ENCODE results near the gene TCFL5. TPM values are rescaled to one million over a fixed set of nuclear protein-coding genes. Genes with fewer than 3 reads are reported as not detected.

The TCFL5 gene
- total and polyA plus RNA-seq, 2 donors (not counting 3 experiments of a cell fraction or from before 2014, with no cell fraction given): 4.4 to 11.1 TPM

- Histone ChIP-seq H3K9ac (replicated peaks; ENCODE audit: extremely low read depth, insufficient read depth, low read length) (no peak overlapping the region), H3K27me3 (ENCODE audit: control insufficient read depth in 2 of 2, insufficient read depth in 2 of 2, low read length in 2 of 2) (peaks cover 9 to 14% of the 10 kb centered on the region in 2 experiments), H4K20me1 (replicated peaks; ENCODE audit: control insufficient read depth, extremely low read depth, insufficient read depth, low read length) (no peaks in the 10 kb centered on the region), H3K36me3 (ENCODE audit: control insufficient read depth in 2 of 2, extremely low read depth in 1 of 2, insufficient read depth in 2 of 2, low read length in 2 of 2) (peaks cover 9 to 35% of the 10 kb centered on the region in 2 experiments), H3K79me2 (ENCODE audit: control insufficient read depth, insufficient read depth, low read length) (peaks cover 14% of the 10 kb centered on the region), H2AFZ (ENCODE audit: low read depth, low read length) (no peak overlapping the region), H3K9me1 (replicated peaks; ENCODE audit: control insufficient read depth, extremely low read depth, insufficient read depth, low read length) (no peaks in the 10 kb centered on the region), H3K27ac (ENCODE audit: insufficient read depth, low read depth, low read length) (no peak overlapping the region), H3K4me1 (ENCODE audit: control insufficient read depth, extremely low read depth, insufficient read depth, low read length) (peaks cover 5% of the 10 kb centered on the region), H3K4me3 (replicated peaks in 1 of 3; ENCODE audit: insufficient read depth in 1 of 3, low read depth in 1 of 3, low read length in 3 of 3) (no peak overlapping the region), H3K4me2 (ENCODE audit: insufficient read depth, low read length) (no peak overlapping the region), H3K9me3 (replicated peaks; ENCODE audit: control insufficient read depth, insufficient read depth, low read length) (no peaks in the 10 kb centered on the region)
- ChIA-PET POLR2A (no interaction called here), CTCF (no interaction called here)
- DNase-seq (ENCODE audit: low read depth, low spot score) (no peak), FAIRE-seq (no peak)
- intact Hi-C loops (cut with micrococcal nuclease): no loop called here
- BruUV-seq (replicated peaks): no TSS peak
- dilution Hi-C loops (cut with MboI; ENCODE audit: extremely low pct_ligation_motif_present, low sequenced_read_pairs): no loop called here
- TF ChIP-seq GATA2 (IDR thresholded peaks at IDR 0.05; ENCODE audit: insufficient read depth, insufficient read length, low read depth, low read length): no peak
These were observed 50.3 kb downstream of the TCFL5 start for GRCh38 chr20:62811320-62811719.

GRCh38 chr20:62809530-62810428 lies 51.8 kb downstream of the TCFL5 start:
- ChIA-PET POLR2A (no interaction called here), CTCF (no interaction called here)
- no peak overlapping the region for H3K9ac ChIP-seq (replicated peaks; ENCODE audit: extremely low read depth, insufficient read depth, low read length)
- no peak overlapping the region for H3K4me3 ChIP-seq (replicated peaks in 1 of 3; ENCODE audit: insufficient read depth in 1 of 3, low read depth in 1 of 3, low read length in 3 of 3)
- peaks cover 9 to 35% of the 10 kb centered on the region in 2 experiments for H3K36me3 ChIP-seq (ENCODE audit: control insufficient read depth in 2 of 2, extremely low read depth in 1 of 2, insufficient read depth in 2 of 2, low read length in 2 of 2)
- peaks cover 8% of the 10 kb centered on the region for H3K4me1 ChIP-seq (ENCODE audit: control insufficient read depth, extremely low read depth, insufficient read depth, low read length)
- H2AFZ ChIP-seq (ENCODE audit: low read depth, low read length): no peak overlapping the region
- no peaks in the 10 kb centered on the region for H3K27me3 ChIP-seq (ENCODE audit: control insufficient read depth in 2 of 2, insufficient read depth in 2 of 2, low read length in 2 of 2)
- no peak for DNase-seq (ENCODE audit: low read depth, low spot score)
- no peak for FAIRE-seq
- peaks cover 23% of the 10 kb centered on the region for H3K79me2 ChIP-seq (ENCODE audit: control insufficient read depth, insufficient read depth, low read length)
- intact Hi-C loops (cut with micrococcal nuclease) (loop anchor here (5.0 to 10.0 kb wide), 2 partner anchors 307 to 425 kb away; partner anchors contain the start of gene RPS21), dilution Hi-C loops (cut with MboI; ENCODE audit: extremely low pct_ligation_motif_present, low sequenced_read_pairs) (no loop called here)
- H3K9me1 ChIP-seq (replicated peaks; ENCODE audit: control insufficient read depth, extremely low read depth, insufficient read depth, low read length): no peaks in the 10 kb centered on the region
- no peak for TF ChIP-seq POLR2AphosphoS5 (IDR thresholded peaks at IDR 0.05; ENCODE audit: insufficient read depth, low read depth, low read length)
- no peak for TF ChIP-seq FOS (IDR thresholded peaks at IDR 0.05; ENCODE audit: borderline replicate concordance, insufficient read depth, low read length)
- no peak for TF ChIP-seq MAX (IDR thresholded peaks at IDR 0.05; ENCODE audit: insufficient read depth, insufficient read length)
- TF ChIP-seq POLR2A (IDR thresholded peaks at IDR 0.05; ENCODE audit: low read depth, low read length): no peak
- TF ChIP-seq EZH2 (IDR thresholded peaks at IDR 0.05; ENCODE audit: borderline replicate concordance, low read depth, low read length, severe bottlenecking): no peak
- H4K20me1 ChIP-seq (replicated peaks; ENCODE audit: control insufficient read depth, extremely low read depth, insufficient read depth, low read length): no peaks in the 10 kb centered on the region
- H3K4me2 ChIP-seq (ENCODE audit: insufficient read depth, low read length): no peak overlapping the region
- no TSS peak for BruUV-seq (replicated peaks)
- no peaks in the 10 kb centered on the region for H3K9me3 ChIP-seq (replicated peaks; ENCODE audit: control insufficient read depth, insufficient read depth, low read length)
- no peak overlapping the region for H3K27ac ChIP-seq (ENCODE audit: insufficient read depth, low read depth, low read length)

Measured in endothelial cell of umbilical vein (primary cell).